Neural cell (in vitro differentiated cells): Measurements from ENCODE around the gene ITM2C. TPM values are rescaled to one million over a fixed set of nuclear protein-coding genes. Genes with fewer than 3 reads are reported as not detected.

ENCODE experiments used
- H2AFZ ChIP-seq: fragments of 200-600, 300-800 bp; sonication (generic), shearing (Covaris generic); 2 replicates; pipeline ENCODE4 v1.6.0; 2014; ENCODE audit warnings: low read depth, mild to moderate bottlenecking, antibody characterized with exemption, low read length, moderate library complexity
- H3F3A ChIP-seq: fragments of 200-600 bp; shearing (Covaris generic); 2 replicates; pipeline ENCODE4 v1.6.1; 2016; ENCODE audit warnings: mild to moderate bottlenecking, moderate library complexity, mixed read lengths, antibody characterized with exemption, low read length; ENCODE audit not compliant: insufficient read depth, poor library complexity, severe bottlenecking
- H3K27ac ChIP-seq: fragments of 200-600, 300-800 bp; sonication (generic), shearing (Covaris generic); 2 replicates; pipeline ENCODE4 v1.5.1; 2014; ENCODE audit warnings: mild to moderate bottlenecking, low read length, moderate library complexity
- H3K27me3 ChIP-seq: fragments of 300-800, 200-600 bp; sonication (generic), shearing (Covaris generic); 2 replicates; pipeline ENCODE4 v1.6.0; 2014; ENCODE audit warnings: mild to moderate bottlenecking, low read depth, low read length, moderate library complexity; ENCODE audit not compliant: insufficient read depth
- H3K36me3 ChIP-seq: fragments of 300-800, 200-600 bp; sonication (generic), shearing (Covaris generic); 2 replicates; pipeline ENCODE4 v1.5.1; 2014; ENCODE audit warnings: mild to moderate bottlenecking, antibody characterized with exemption, low read length, moderate library complexity; ENCODE audit not compliant: insufficient read depth
- H3K4me2 ChIP-seq: fragments of 300-800, 200-600 bp; sonication (generic), shearing (Covaris generic); 2 replicates; pipeline ENCODE4 v1.6.0; 2014; ENCODE audit warnings: mild to moderate bottlenecking, low read length
- H3K4me3 ChIP-seq: fragments of 300-800, 200-600 bp; sonication (generic), shearing (Covaris generic); 2 replicates; pipeline ENCODE4 v1.5.1; 2014; ENCODE audit warnings: mild to moderate bottlenecking, low read length, moderate library complexity
- H3K79me2 ChIP-seq: fragments of 200-600 bp; shearing (Covaris generic); replicated peaks from 2 replicates; pipeline ENCODE4 v1.6.0; 2014; ENCODE audit warnings: mild to moderate bottlenecking, low read length, moderate library complexity; ENCODE audit not compliant: insufficient read depth
- H3K9ac ChIP-seq: fragments of 300-800, 200-600 bp; sonication (generic), shearing (Covaris generic); 2 replicates; pipeline ENCODE4 v1.6.1; 2016; ENCODE audit warnings: mild to moderate bottlenecking, low read length, mixed read lengths
- H3K9me2 ChIP-seq: fragments of 200-600 bp; shearing (Covaris generic); 2 replicates; pipeline ENCODE4 v1.6.1; 2016; ENCODE audit warnings: mild to moderate bottlenecking, low read length, mixed read lengths; ENCODE audit not compliant: insufficient read depth
- H3K9me3 ChIP-seq: fragments of 200-600, 300-800 bp; sonication (generic), shearing (Covaris generic); 2 replicates; pipeline ENCODE4 v1.6.1; 2016; ENCODE audit warnings: mild to moderate bottlenecking, mixed run types, low read length, moderate library complexity, mixed read lengths
- H4K20me1 ChIP-seq: fragments of 200-600 bp; shearing (Covaris generic); 2 replicates; pipeline ENCODE4 v1.6.1; 2016; ENCODE audit warnings: mild to moderate bottlenecking, mixed run types; ENCODE audit not compliant: insufficient read depth
- EP300 ChIP-seq: fragments of 450-650 bp; conservative IDR thresholded peaks from 2 replicates; pipeline ENCODE4 v1.6.1; 2014; ENCODE audit warnings: antibody characterized with exemption, mild to moderate bottlenecking, moderate library complexity; ENCODE audit not compliant: poor library complexity, severe bottlenecking
- EZH2 ChIP-seq: fragments of 200-600, 300-800 bp; shearing (Covaris generic), sonication (generic); IDR thresholded peaks from 2 replicates; pipeline ENCODE4 v1.6.1; 2014; ENCODE audit warnings: antibody characterized with exemption, low read length, borderline replicate concordance, mild to moderate bottlenecking; ENCODE audit not compliant: insufficient read depth, poor library complexity, severe bottlenecking
- MXI1 ChIP-seq: fragments of 450-650 bp; conservative IDR thresholded peaks from 2 replicates; pipeline ENCODE4 v1.6.1; 2014; ENCODE audit warnings: antibody characterized with exemption, mild to moderate bottlenecking; ENCODE audit not compliant: poor library complexity, severe bottlenecking
- POLR2AphosphoS5 ChIP-seq: IDR thresholded peaks from 2 replicates; pipeline ENCODE4 v1.6.1; 2012
- RAD21 ChIP-seq: fragments of 450-650 bp; conservative IDR thresholded peaks from 2 replicates; pipeline ENCODE4 v1.6.1; 2014; ENCODE audit warnings: antibody characterized with exemption, mild to moderate bottlenecking, moderate library complexity
- SMC3 ChIP-seq: fragments of 450-650 bp; conservative IDR thresholded peaks from 2 replicates; pipeline ENCODE4 v1.6.1; 2014; ENCODE audit warnings: antibody characterized with exemption, mild to moderate bottlenecking, moderate library complexity; ENCODE audit not compliant: poor library complexity
- TAF1 ChIP-seq: IDR thresholded peaks from 2 replicates; pipeline ENCODE4 v1.6.1; 2012; ENCODE audit warnings: low read depth
- polyA plus RNA-seq: library from polyadenylated mRNA; depleted of rRNA; stranded (reverse); fragments of >200 nt; gene quantifications from 2 replicates; pipeline ENCODE4 v1.2.3, GENCODE V29; 2014
- TF ChIP-seq, protein P1 (sequence below): fragments of 450-650 bp; IDR thresholded peaks from 2 replicates; pipeline ENCODE4 v1.5.1; 2014; ENCODE audit warnings: antibody characterized with exemption, mild to moderate bottlenecking, moderate library complexity; ENCODE audit not compliant: poor library complexity, severe bottlenecking
- TF ChIP-seq, protein P2 (sequence below): IDR thresholded peaks from 2 replicates; pipeline ENCODE4 v1.6.1; 2012; ENCODE audit warnings: borderline replicate concordance

Gene ITM2C
- polyA plus RNA-seq, 1 donor from 2014 or later = 186 TPM

DNA sequence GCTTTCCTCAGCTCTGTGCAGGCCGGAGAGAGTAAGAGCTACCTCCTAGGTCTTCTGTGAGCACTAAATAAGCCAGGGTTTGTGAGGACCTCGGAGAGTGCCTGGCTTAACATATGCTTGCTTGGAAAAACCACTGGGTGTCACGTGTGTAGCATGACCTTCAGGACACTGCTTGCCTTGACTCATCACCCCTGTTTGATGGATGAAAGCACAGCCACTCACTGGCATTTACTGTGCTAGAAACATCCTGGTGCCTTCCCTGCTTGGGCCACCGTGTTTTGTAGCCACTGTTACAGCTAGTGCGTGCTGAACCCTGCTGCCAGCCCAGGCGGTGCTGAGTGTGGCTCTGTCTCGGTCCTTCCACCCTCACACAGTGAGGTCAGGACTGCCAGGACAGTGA, 34.8 kb upstream of the ITM2C start:
- Histone ChIP-seq H4K20me1 (no peaks in the 10 kb centered on the region), H2AFZ (no peak overlapping the region), H3K4me3 (no peak overlapping the region), H3K4me2 (no peak overlapping the region), H3K27ac (no peak overlapping the region), H3K36me3 (no peaks in the 10 kb centered on the region), H3K9me2 (no peaks in the 10 kb centered on the region), H3K9ac (no peak overlapping the region), H3F3A (no peaks in the 10 kb centered on the region), H3K9me3 (no peaks in the 10 kb centered on the region), H3K27me3 (no peaks in the 10 kb centered on the region), H3K79me2 (no peaks in the 10 kb centered on the region)
- TF ChIP-seq EP300 = no peak
- no peak for TF ChIP-seq SMC3
- TF ChIP-seq EZH2 = no peak
- TF ChIP-seq, protein P1, sequence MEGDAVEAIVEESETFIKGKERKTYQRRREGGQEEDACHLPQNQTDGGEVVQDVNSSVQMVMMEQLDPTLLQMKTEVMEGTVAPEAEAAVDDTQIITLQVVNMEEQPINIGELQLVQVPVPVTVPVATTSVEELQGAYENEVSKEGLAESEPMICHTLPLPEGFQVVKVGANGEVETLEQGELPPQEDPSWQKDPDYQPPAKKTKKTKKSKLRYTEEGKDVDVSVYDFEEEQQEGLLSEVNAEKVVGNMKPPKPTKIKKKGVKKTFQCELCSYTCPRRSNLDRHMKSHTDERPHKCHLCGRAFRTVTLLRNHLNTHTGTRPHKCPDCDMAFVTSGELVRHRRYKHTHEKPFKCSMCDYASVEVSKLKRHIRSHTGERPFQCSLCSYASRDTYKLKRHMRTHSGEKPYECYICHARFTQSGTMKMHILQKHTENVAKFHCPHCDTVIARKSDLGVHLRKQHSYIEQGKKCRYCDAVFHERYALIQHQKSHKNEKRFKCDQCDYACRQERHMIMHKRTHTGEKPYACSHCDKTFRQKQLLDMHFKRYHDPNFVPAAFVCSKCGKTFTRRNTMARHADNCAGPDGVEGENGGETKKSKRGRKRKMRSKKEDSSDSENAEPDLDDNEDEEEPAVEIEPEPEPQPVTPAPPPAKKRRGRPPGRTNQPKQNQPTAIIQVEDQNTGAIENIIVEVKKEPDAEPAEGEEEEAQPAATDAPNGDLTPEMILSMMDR = no peak
- TF ChIP-seq, protein P2, sequence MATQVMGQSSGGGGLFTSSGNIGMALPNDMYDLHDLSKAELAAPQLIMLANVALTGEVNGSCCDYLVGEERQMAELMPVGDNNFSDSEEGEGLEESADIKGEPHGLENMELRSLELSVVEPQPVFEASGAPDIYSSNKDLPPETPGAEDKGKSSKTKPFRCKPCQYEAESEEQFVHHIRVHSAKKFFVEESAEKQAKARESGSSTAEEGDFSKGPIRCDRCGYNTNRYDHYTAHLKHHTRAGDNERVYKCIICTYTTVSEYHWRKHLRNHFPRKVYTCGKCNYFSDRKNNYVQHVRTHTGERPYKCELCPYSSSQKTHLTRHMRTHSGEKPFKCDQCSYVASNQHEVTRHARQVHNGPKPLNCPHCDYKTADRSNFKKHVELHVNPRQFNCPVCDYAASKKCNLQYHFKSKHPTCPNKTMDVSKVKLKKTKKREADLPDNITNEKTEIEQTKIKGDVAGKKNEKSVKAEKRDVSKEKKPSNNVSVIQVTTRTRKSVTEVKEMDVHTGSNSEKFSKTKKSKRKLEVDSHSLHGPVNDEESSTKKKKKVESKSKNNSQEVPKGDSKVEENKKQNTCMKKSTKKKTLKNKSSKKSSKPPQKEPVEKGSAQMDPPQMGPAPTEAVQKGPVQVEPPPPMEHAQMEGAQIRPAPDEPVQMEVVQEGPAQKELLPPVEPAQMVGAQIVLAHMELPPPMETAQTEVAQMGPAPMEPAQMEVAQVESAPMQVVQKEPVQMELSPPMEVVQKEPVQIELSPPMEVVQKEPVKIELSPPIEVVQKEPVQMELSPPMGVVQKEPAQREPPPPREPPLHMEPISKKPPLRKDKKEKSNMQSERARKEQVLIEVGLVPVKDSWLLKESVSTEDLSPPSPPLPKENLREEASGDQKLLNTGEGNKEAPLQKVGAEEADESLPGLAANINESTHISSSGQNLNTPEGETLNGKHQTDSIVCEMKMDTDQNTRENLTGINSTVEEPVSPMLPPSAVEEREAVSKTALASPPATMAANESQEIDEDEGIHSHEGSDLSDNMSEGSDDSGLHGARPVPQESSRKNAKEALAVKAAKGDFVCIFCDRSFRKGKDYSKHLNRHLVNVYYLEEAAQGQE = no peak
- no peak for TF ChIP-seq RAD21

GRCh38 chr2:230830428-230830827, 34.3 kb upstream of the ITM2C start:
- H3K36me3 ChIP-seq = no peaks in the 10 kb centered on the region
- H3K4me3 ChIP-seq = no peak overlapping the region
- H3K27ac ChIP-seq = no peak overlapping the region
- no peak overlapping the region for H3K9ac ChIP-seq
- no peaks in the 10 kb centered on the region for H3K79me2 ChIP-seq
- no peaks in the 10 kb centered on the region for H3F3A ChIP-seq
- H3K4me2 ChIP-seq = no peak overlapping the region
- H3K9me3 ChIP-seq = no peaks in the 10 kb centered on the region
- H3K9me2 ChIP-seq = no peaks in the 10 kb centered on the region
- H4K20me1 ChIP-seq = no peaks in the 10 kb centered on the region
- no peaks in the 10 kb centered on the region for H3K27me3 ChIP-seq
- H2AFZ ChIP-seq = no peak overlapping the region
- TF ChIP-seq TAF1 (no peak), EP300 (no peak), SMC3 (no peak), MXI1 (no peak), EZH2 (no peak), RAD21 (no peak), POLR2AphosphoS5 (no peak)
- TF ChIP-seq, protein P2 = no peak
- TF ChIP-seq, protein P1 = no peak
